Placental epithelial cell (primary cell): ENCODE data around the gene FAM217B. TPM values are rescaled to one million over a fixed set of nuclear protein-coding genes. Genes with fewer than 3 reads are reported as not detected.

Experiments used
- total RNA-seq: library from RNA; depleted of rRNA; stranded (reverse); fragments of >200 nt; gene quantifications from 2 replicates; pipeline ENCODE4 v1.2.3, GENCODE V29; 2012

The FAM217B gene, protein sequence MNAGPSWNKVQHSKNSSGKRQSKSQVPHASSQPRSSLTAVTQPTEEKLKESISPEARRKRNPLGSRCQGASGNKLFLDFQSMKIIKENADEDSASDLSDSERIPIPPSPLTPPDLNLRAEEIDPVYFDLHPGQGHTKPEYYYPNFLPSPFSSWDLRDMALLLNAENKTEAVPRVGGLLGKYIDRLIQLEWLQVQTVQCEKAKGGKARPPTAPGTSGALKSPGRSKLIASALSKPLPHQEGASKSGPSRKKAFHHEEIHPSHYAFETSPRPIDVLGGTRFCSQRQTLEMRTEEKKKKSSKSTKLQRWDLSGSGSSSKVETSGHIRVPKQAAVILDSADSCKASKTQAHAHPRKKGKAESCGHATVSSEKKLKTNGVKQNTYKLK
- 7.9 and 11.9 TPM in 2 replicates for total RNA-seq

GRCh38 chr20:59940129-59940955, at the start of gene FAM217B, which contains the start of gene PPP1R3D:
TSS of gene FAM217B (plus strand) at chr20:59940389. CDS start at chr20:59943944, 3,555 bp downstream.
TSS of gene PPP1R3D (minus strand) at chr20:59940305. CDS start at chr20:59939931, 374 bp downstream.

GRCh38 chr20:59933296-59933848, 6.8 kb upstream of the FAM217B start, which contains the start of gene SYCP2:
TSS of gene SYCP2 (minus strand) at chr20:59933637. CDS start at chr20:59922413, 11,224 bp downstream.

GRCh38 chr20:59958123-59958522, 17.9 kb downstream of the FAM217B start, which contains the start of gene CDH26:
TSS of gene CDH26 (plus strand) at chr20:59958423. CDS start at chr20:59958727, 304 bp downstream.

Other genes starting within 250 kb of the FAM217B start
- 4.2 and 4.7 TPM in 2 replicates for gene SYCP2, start 6.8 kb upstream of the FAM217B start, total RNA-seq
- gene PPP1R3D, start 84 bp upstream of the FAM217B start, total RNA-seq, result 7.1 and 15.0 TPM in 2 replicates
- gene CDH26, start 18.0 kb downstream of the FAM217B start, total RNA-seq, result 0.79 and 1.4 TPM in 2 replicates